ENCODE results near the gene IPO4. TPM values are rescaled to one million over a fixed set of nuclear protein-coding genes. Genes with fewer than 3 reads are reported as not detected.

IPO4 gene
- total RNA-seq, 5 donors from 2014 or later (not counting 1 experiment from before 2014, with no cell fraction given): 34.4 to 53.4 (median 39.6) TPM

- Histone ChIP-seq H3K27ac (ENCODE audit: low read length) (no peak overlapping the region), H3K4me1 (ENCODE audit: control insufficient read depth in 1 of 2, extremely low read depth in 1 of 2, insufficient read depth in 2 of 2, low read length in 2 of 2) (peaks cover 5 to 54% of the 10 kb centered on the region in 2 experiments), H3K36me3 (ENCODE audit: control insufficient read depth in 2 of 2, extremely low read depth in 1 of 2, insufficient read depth in 1 of 2, low read length in 1 of 2) (peaks cover 18 to 59% of the 10 kb centered on the region in 2 donors), H3K27me3 (replicated peaks in 1 of 2; ENCODE audit: control insufficient read depth in 2 of 2, extremely low read depth in 1 of 2, insufficient read depth in 2 of 2, low read length in 1 of 2) (no peaks in the 10 kb centered on the region), H3K4me3 (ENCODE audit: control insufficient read depth in 1 of 2, extremely low read depth in 1 of 2, low read length in 1 of 2) (no peak overlapping the region), H3K9me3 (no peaks in the 10 kb centered on the region)
- Mint-ChIP-seq H3K27ac (peak overlapping the region; percentile 61 to 68), H3K27me3 (no peaks in the 10 kb centered on the region), H3K9me3 (no peaks in the 10 kb centered on the region), H3K4me3 (peak overlapping the region in 1 of 3 donors; percentile 92), H3K36me3 (peaks cover 59% of the 10 kb centered on the region), H3K4me1 (peaks cover 54 to 70% (median 68%) of the 10 kb centered on the region in 3 donors)
- POLR2A ChIA-PET: interaction anchor here in 1 of 2 donors (0.5 kb wide), 1 partner anchor 44 kb away, joined by 5 read pairs; no protein-coding TSS in a partner anchor
- 100% methylated on average over 1 of the region's 5 CpGs for WGBS (ENCODE audit: insufficient coverage)
- CTCF ChIA-PET: no interaction called here
- ATAC-seq (replicated peaks in 1 of 4): no peak
- DNase-seq: no peak
Measured at GRCh38 chr14:24165785-24166184, 22.8 kb downstream of the IPO4 start.

GRCh38 chr14:24164518-24164991, 24.1 kb downstream of the IPO4 start:
- WGBS (ENCODE audit: insufficient coverage): 91% methylated on average over 14 of the region's 14 CpGs
- POLR2A ChIA-PET: interaction anchor here in 1 of 2 donors (1.0 kb wide), 1 partner anchor 16 kb away, joined by 3 read pairs; no protein-coding TSS in a partner anchor
- no peak overlapping the region for H3K4me3 ChIP-seq (ENCODE audit: control insufficient read depth in 1 of 2, extremely low read depth in 1 of 2, low read length in 1 of 2)
- no peak for ATAC-seq (replicated peaks in 1 of 4)
- Mint-ChIP-seq H3K4me3 (peak overlapping the region; percentile 39 to 92 (median 52)), H3K36me3 (peaks cover 62% of the 10 kb centered on the region), H3K9me3 (no peaks in the 10 kb centered on the region), H3K4me1 (peaks cover 62 to 71% (median 69%) of the 10 kb centered on the region in 3 donors), H3K27ac (peak overlapping the region; percentile 79 to 99), H3K27me3 (no peaks in the 10 kb centered on the region)
- no peaks in the 10 kb centered on the region for H3K9me3 ChIP-seq
- H3K27ac ChIP-seq (ENCODE audit: low read length): no peak overlapping the region
- peaks cover 8 to 61% of the 10 kb centered on the region in 2 experiments for H3K4me1 ChIP-seq (ENCODE audit: control insufficient read depth in 1 of 2, extremely low read depth in 1 of 2, insufficient read depth in 2 of 2, low read length in 2 of 2)
- CTCF ChIA-PET: interaction anchor here in 1 of 2 donors (0.6 kb wide), 1 partner anchor 221 kb away, joined by 4 read pairs; no protein-coding TSS in a partner anchor
- H3K27me3 ChIP-seq (replicated peaks in 1 of 2; ENCODE audit: control insufficient read depth in 2 of 2, extremely low read depth in 1 of 2, insufficient read depth in 2 of 2, low read length in 1 of 2): no peaks in the 10 kb centered on the region
- H3K36me3 ChIP-seq (ENCODE audit: control insufficient read depth in 2 of 2, extremely low read depth in 1 of 2, insufficient read depth in 1 of 2, low read length in 1 of 2): peaks cover 22 to 63% of the 10 kb centered on the region in 2 donors
- no peak for DNase-seq

- ChIA-PET POLR2A (interaction anchor here in 1 of 2 donors (0.6 to 1.6 kb wide), 3 partner anchors 14 to 80 kb away, joined by 3 to 9 read pairs (median 4); partner anchors contain the start of genes DCAF11, NRL and TINF2), CTCF (interaction anchor here (0.6 to 2.0 kb wide), 7 partner anchors 9 to 72 kb away, joined by 4 to 30 read pairs (median 5); partner anchors contain the start of genes DCAF11 (in 1 of the 2), NRL (in 1 of the 2), PSME1 (in 1 of the 2) and PSME2 (in 1 of the 2))
- Histone ChIP-seq H3K4me3 (ENCODE audit: control insufficient read depth in 1 of 2, extremely low read depth in 1 of 2, low read length in 1 of 2) (peak overlapping the region; percentile 86 to 98), H3K9me3 (no peaks in the 10 kb centered on the region), H3K4me1 (ENCODE audit: control insufficient read depth in 1 of 2, extremely low read depth in 1 of 2, insufficient read depth in 2 of 2, low read length in 2 of 2) (peaks cover 8 to 62% of the 10 kb centered on the region in 2 experiments), H3K27ac (ENCODE audit: low read length) (peak overlapping the region; percentile 89), H3K36me3 (ENCODE audit: control insufficient read depth in 2 of 2, extremely low read depth in 1 of 2, insufficient read depth in 1 of 2, low read length in 1 of 2) (peaks cover 31 to 67% of the 10 kb centered on the region in 2 donors), H3K27me3 (replicated peaks in 1 of 2; ENCODE audit: control insufficient read depth in 2 of 2, extremely low read depth in 1 of 2, insufficient read depth in 2 of 2, low read length in 1 of 2) (no peaks in the 10 kb centered on the region)
- peaks cover 54 to 61% (median 58%) of the 10 kb centered on the region in 3 donors for H3K4me1 Mint-ChIP-seq
- H3K36me3 Mint-ChIP-seq: peaks cover 56% of the 10 kb centered on the region
- 20% methylated on average over 5 of the region's 8 CpGs for WGBS (ENCODE audit: insufficient coverage)
- H3K4me3 Mint-ChIP-seq: peak overlapping the region; percentile 92 to 94 (median 92)
- ATAC-seq (replicated peaks in 1 of 4) (no peak), DNase-seq (no peak)
- H3K27ac Mint-ChIP-seq: peak overlapping the region; percentile 98 to 99
- H3K9me3 Mint-ChIP-seq: no peaks in the 10 kb centered on the region
- no peaks in the 10 kb centered on the region for H3K27me3 Mint-ChIP-seq
Measured at GRCh38 chr14:24162093-24162492, 26.5 kb downstream of the IPO4 start.

GRCh38 chr14:24160850-24161804, 27.5 kb downstream of the IPO4 start, which contains the start of gene IRF9:
Gene IRF9 (plus strand): TSS chr14:24161265. CDS start chr14:24162145, 880 bp downstream.
- H3K36me3 ChIP-seq (ENCODE audit: control insufficient read depth in 2 of 2, extremely low read depth in 1 of 2, insufficient read depth in 1 of 2, low read length in 1 of 2): peaks cover 30 to 66% of the 10 kb centered on the region in 2 donors
- WGBS (ENCODE audit: insufficient coverage): 0% methylated on average over 9 of the region's 12 CpGs
- no peaks in the 10 kb centered on the region for H3K27me3 ChIP-seq (replicated peaks in 1 of 2; ENCODE audit: control insufficient read depth in 2 of 2, extremely low read depth in 1 of 2, insufficient read depth in 2 of 2, low read length in 1 of 2)
- Mint-ChIP-seq H3K4me1 (peaks cover 54 to 58% (median 55%) of the 10 kb centered on the region in 3 donors), H3K4me3 (peak within 1 kb of the TSS; percentile 92 to 94 (median 92)), H3K27ac (peak within 1 kb of the TSS; percentile 98 to 99), H3K9me3 (no peaks in the 10 kb centered on the region), H3K36me3 (peaks cover 54% of the 10 kb centered on the region), H3K27me3 (no peaks in the 10 kb centered on the region)
- H3K4me3 ChIP-seq (ENCODE audit: control insufficient read depth in 1 of 2, extremely low read depth in 1 of 2, low read length in 1 of 2): peak within 1 kb of the TSS; percentile 86 to 98
- CTCF ChIA-PET: interaction anchor here (0.6 to 2.0 kb wide), 22 partner anchors 9 to 149 kb away, joined by 3 to 30 read pairs (median 4); partner anchors contain the start of genes DCAF11 (in 2 of the 2), NRL (in 2 of the 2), RNF31 (in 2 of the 2) and EMC9 (in 1 of the 2)
- POLR2A ChIA-PET: interaction anchor here (0.6 to 1.6 kb wide), 13 partner anchors 10 to 81 kb away, joined by 3 to 9 read pairs (median 3); partner anchors contain the start of genes DCAF11 (in 1 of the 2), EMC9 (in 1 of the 2), IPO4 (in 1 of the 2) and NRL (in 1 of the 2)
- peak within 1 kb of the TSS; percentile 89 for H3K27ac ChIP-seq (ENCODE audit: low read length)
- H3K9me3 ChIP-seq: no peaks in the 10 kb centered on the region
- peak; percentile 90 to 99 (median 96) for DNase-seq
- H3K4me1 ChIP-seq (ENCODE audit: control insufficient read depth in 1 of 2, extremely low read depth in 1 of 2, insufficient read depth in 2 of 2, low read length in 2 of 2): peaks cover 8 to 61% of the 10 kb centered on the region in 2 experiments
- peak; percentile 89 to 90 (median 90) for ATAC-seq (replicated peaks in 1 of 4)

- Histone ChIP-seq H3K4me1 (ENCODE audit: control insufficient read depth in 1 of 2, extremely low read depth in 1 of 2, insufficient read depth in 2 of 2, low read length in 2 of 2) (peaks cover 8 to 54% of the 10 kb centered on the region in 2 experiments), H3K27ac (ENCODE audit: low read length) (peak overlapping the region; percentile 89), H3K36me3 (ENCODE audit: control insufficient read depth in 2 of 2, extremely low read depth in 1 of 2, insufficient read depth in 1 of 2, low read length in 1 of 2) (peaks cover 32 to 66% of the 10 kb centered on the region in 2 donors), H3K9me3 (no peaks in the 10 kb centered on the region), H3K4me3 (ENCODE audit: control insufficient read depth in 1 of 2, extremely low read depth in 1 of 2, low read length in 1 of 2) (no peak overlapping the region), H3K27me3 (replicated peaks in 1 of 2; ENCODE audit: control insufficient read depth in 2 of 2, extremely low read depth in 1 of 2, insufficient read depth in 2 of 2, low read length in 1 of 2) (no peaks in the 10 kb centered on the region)
- no peaks in the 10 kb centered on the region for H3K9me3 Mint-ChIP-seq
- peak in 1 of 4 experiments; percentile 0 for ATAC-seq (replicated peaks in 1 of 4)
- peak overlapping the region; percentile 98 to 99 for H3K27ac Mint-ChIP-seq
- H3K4me3 Mint-ChIP-seq: peak overlapping the region in 2 of 3 donors; percentile 37 to 92
- CTCF ChIA-PET: interaction anchor here (0.9 to 2.0 kb wide), 15 partner anchors 9 to 80 kb away, joined by 3 to 30 read pairs (median 5); partner anchors contain the start of genes DCAF11 (in 2 of the 2), NRL (in 2 of the 2), RNF31 (in 2 of the 2) and EMC9 (in 1 of the 2)
- peaks cover 48 to 52% (median 51%) of the 10 kb centered on the region in 3 donors for H3K4me1 Mint-ChIP-seq
- WGBS (ENCODE audit: insufficient coverage): 100% methylated on average over 4 of the region's 4 CpGs
- H3K36me3 Mint-ChIP-seq: peaks cover 53% of the 10 kb centered on the region
- POLR2A ChIA-PET: interaction anchor here (0.6 to 1.6 kb wide), 8 partner anchors 11 to 52 kb away, joined by 3 to 9 read pairs (median 4); partner anchors contain the start of genes DCAF11 (in 1 of the 2), EMC9 (in 1 of the 2), NRL (in 1 of the 2) and PSME1 (in 1 of the 2)
- DNase-seq: no peak
- no peaks in the 10 kb centered on the region for H3K27me3 Mint-ChIP-seq
Measured at GRCh38 chr14:24160499-24160849, 28.1 kb downstream of the IPO4 start.

All from T-cell (primary cell).